ENCODE data around the gene COL1A2.

The COL1A2 gene

GRCh38 chr7:94368371-94368791 lies 26.3 kb upstream of the COL1A2 start:
- no peaks in the 10 kb centered on the region for H3K9me3 ChIP-seq (ENCODE audit: insufficient read depth, low read length, severe bottlenecking)
- H2AFZ ChIP-seq (ENCODE audit: low read depth, low read length) = no peak overlapping the region
- no peaks in the 10 kb centered on the region for H4K20me1 ChIP-seq (ENCODE audit: insufficient read depth, low read length)
- H3K4me2 ChIP-seq (ENCODE audit: insufficient read depth, low read length) = no peak overlapping the region
- DNase-seq = no peak
- H3K9ac ChIP-seq (ENCODE audit: low read depth, low read length) = no peak overlapping the region
- no peaks in the 10 kb centered on the region for H3K36me3 ChIP-seq (ENCODE audit: insufficient read depth, low read length)
- no peak overlapping the region for H3K4me3 ChIP-seq (ENCODE audit: low read depth in 1 of 2, low read length in 2 of 2)
- H3K4me1 ChIP-seq (ENCODE audit: insufficient read depth, low read length) = no peaks in the 10 kb centered on the region
- H3K27me3 ChIP-seq (ENCODE audit: insufficient read depth, low read length, poor library complexity) = no peaks in the 10 kb centered on the region
- no peak for TF ChIP-seq EZH2 (IDR thresholded peaks at IDR 0.05; ENCODE audit: borderline replicate concordance, low read depth, low read length, severe bottlenecking)
- no peak for TF ChIP-seq CTCF (IDR thresholded peaks at IDR 0.05; ENCODE audit: borderline replicate concordance, extremely low read depth, low read length, poor library complexity, severe bottlenecking)
- no peak overlapping the region for H3K27ac ChIP-seq (ENCODE audit: low read length)
- ATAC-seq (ENCODE audit: insufficient read depth, low read depth) = no peak
- no peaks in the 10 kb centered on the region for H3K79me2 ChIP-seq (ENCODE audit: insufficient read depth, low read length)

- no peak for TF ChIP-seq CTCF (IDR thresholded peaks at IDR 0.05; ENCODE audit: borderline replicate concordance, extremely low read depth, low read length, poor library complexity, severe bottlenecking)
- no peak for TF ChIP-seq EZH2 (IDR thresholded peaks at IDR 0.05; ENCODE audit: borderline replicate concordance, low read depth, low read length, severe bottlenecking)
- no peak overlapping the region for H3K27ac ChIP-seq (ENCODE audit: low read length)
- no peak for ATAC-seq (ENCODE audit: insufficient read depth, low read depth)
- no peaks in the 10 kb centered on the region for H4K20me1 ChIP-seq (ENCODE audit: insufficient read depth, low read length)
- no peaks in the 10 kb centered on the region for H3K4me1 ChIP-seq (ENCODE audit: insufficient read depth, low read length)
- H3K9ac ChIP-seq (ENCODE audit: low read depth, low read length) = no peak overlapping the region
- no peak overlapping the region for H3K4me3 ChIP-seq (ENCODE audit: low read depth in 1 of 2, low read length in 2 of 2)
- H3K27me3 ChIP-seq (ENCODE audit: insufficient read depth, low read length, poor library complexity) = no peaks in the 10 kb centered on the region
- H3K9me3 ChIP-seq (ENCODE audit: insufficient read depth, low read length, severe bottlenecking) = no peaks in the 10 kb centered on the region
- no peak overlapping the region for H2AFZ ChIP-seq (ENCODE audit: low read depth, low read length)
- H3K79me2 ChIP-seq (ENCODE audit: insufficient read depth, low read length) = no peaks in the 10 kb centered on the region
- H3K4me2 ChIP-seq (ENCODE audit: insufficient read depth, low read length) = no peak overlapping the region
- no peaks in the 10 kb centered on the region for H3K36me3 ChIP-seq (ENCODE audit: insufficient read depth, low read length)
- DNase-seq = no peak
These were observed 20.5 kb upstream of the COL1A2 start for GRCh38 chr7:94374231-94374630.

GRCh38 chr7:94374721-94375566 lies 19.8 kb upstream of the COL1A2 start:
- Histone ChIP-seq H3K36me3 (ENCODE audit: insufficient read depth, low read length) (no peaks in the 10 kb centered on the region), H4K20me1 (ENCODE audit: insufficient read depth, low read length) (no peaks in the 10 kb centered on the region), H3K4me2 (ENCODE audit: insufficient read depth, low read length) (no peak overlapping the region), H3K27me3 (ENCODE audit: insufficient read depth, low read length, poor library complexity) (no peaks in the 10 kb centered on the region), H3K9ac (ENCODE audit: low read depth, low read length) (no peak overlapping the region), H2AFZ (ENCODE audit: low read depth, low read length) (no peak overlapping the region), H3K79me2 (ENCODE audit: insufficient read depth, low read length) (no peaks in the 10 kb centered on the region), H3K4me3 (ENCODE audit: low read depth in 1 of 2, low read length in 2 of 2) (no peak overlapping the region), H3K27ac (ENCODE audit: low read length) (no peak overlapping the region), H3K9me3 (ENCODE audit: insufficient read depth, low read length, severe bottlenecking) (no peaks in the 10 kb centered on the region), H3K4me1 (ENCODE audit: insufficient read depth, low read length) (no peaks in the 10 kb centered on the region)
- ATAC-seq (ENCODE audit: insufficient read depth, low read depth) (no peak), DNase-seq (no peak)
- TF ChIP-seq EZH2 (IDR thresholded peaks at IDR 0.05; ENCODE audit: borderline replicate concordance, low read depth, low read length, severe bottlenecking) (no peak), CTCF (IDR thresholded peaks at IDR 0.05; ENCODE audit: borderline replicate concordance, extremely low read depth, low read length, poor library complexity, severe bottlenecking) (no peak)
